IPS DF 19.7 (cell line): Measurements from ENCODE around the gene EAF2.
"Not testable (repeated sequence)": the region's sequence is repeated elsewhere in the genome, so short reads cannot be mapped to it uniquely, and the experiment has no call there.

ENCODE experiments used
- DNase-seq: peaks from one replicate; pipeline ENCODE4 v3.0.0-alpha.2; 2013; ENCODE audit warnings: low read depth, low spot score

The EAF2 gene

GRCh38 chr3:121834671-121835464 is at the start of gene EAF2, which contains the start of gene IQCB1:
EAF2 (plus strand) TSS chr3:121835209; CDS start chr3:121835286, 77 bp downstream.
IQCB1 (minus strand) TSS chr3:121835060; CDS start chr3:121828960, 6,100 bp downstream.
- DNase-seq, result peak; percentile 76

DNA sequence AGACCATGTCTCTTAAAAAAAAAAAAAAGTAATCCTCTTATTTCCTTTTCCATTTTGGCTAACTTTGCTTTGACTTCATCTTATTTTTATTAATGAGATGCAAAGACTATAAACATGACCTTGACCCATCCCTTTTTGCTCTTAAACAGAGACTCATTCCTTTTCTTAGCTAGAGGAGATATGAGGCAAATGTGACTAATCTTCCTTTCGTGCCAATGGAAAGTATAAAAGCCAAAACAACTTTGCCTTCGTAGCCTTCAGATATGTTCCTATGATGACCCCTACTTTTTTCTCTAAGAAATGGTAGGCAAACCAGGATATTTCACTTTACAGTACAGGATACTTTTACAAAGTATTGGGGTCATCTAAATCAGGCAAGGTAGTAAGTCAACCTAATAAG is 48.5 kb upstream of the EAF2 start:
- no peak for DNase-seq

GRCh38 chr3:121793078-121793477 is 41.9 kb upstream of the EAF2 start:
- no peak for DNase-seq

- no peak for DNase-seq
Measured at GRCh38 chr3:121794264-121794983, 40.6 kb upstream of the EAF2 start.

- DNase-seq, result no peak
Measured at GRCh38 chr3:121796970-121797369, 38.0 kb upstream of the EAF2 start.

DNA sequence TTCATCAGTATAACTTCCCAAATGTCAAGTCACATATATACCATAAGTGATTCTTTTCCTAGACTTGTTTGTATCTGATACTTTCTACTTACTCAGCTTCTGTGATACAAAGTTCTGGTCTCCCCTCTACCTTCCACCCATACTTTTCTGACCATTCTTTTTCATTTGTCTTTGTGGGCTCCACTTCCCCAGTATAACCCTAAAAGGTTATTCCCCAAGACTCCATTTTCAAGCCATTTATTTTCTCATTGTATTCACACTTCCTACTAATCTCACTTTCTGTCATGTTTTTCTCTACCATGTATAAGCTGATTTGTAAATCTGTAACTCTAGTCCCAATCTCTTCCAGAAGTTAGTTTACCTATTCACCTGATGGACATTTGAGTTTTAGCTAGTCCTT is 34.1 kb upstream of the EAF2 start:
- no peak for DNase-seq

DNA sequence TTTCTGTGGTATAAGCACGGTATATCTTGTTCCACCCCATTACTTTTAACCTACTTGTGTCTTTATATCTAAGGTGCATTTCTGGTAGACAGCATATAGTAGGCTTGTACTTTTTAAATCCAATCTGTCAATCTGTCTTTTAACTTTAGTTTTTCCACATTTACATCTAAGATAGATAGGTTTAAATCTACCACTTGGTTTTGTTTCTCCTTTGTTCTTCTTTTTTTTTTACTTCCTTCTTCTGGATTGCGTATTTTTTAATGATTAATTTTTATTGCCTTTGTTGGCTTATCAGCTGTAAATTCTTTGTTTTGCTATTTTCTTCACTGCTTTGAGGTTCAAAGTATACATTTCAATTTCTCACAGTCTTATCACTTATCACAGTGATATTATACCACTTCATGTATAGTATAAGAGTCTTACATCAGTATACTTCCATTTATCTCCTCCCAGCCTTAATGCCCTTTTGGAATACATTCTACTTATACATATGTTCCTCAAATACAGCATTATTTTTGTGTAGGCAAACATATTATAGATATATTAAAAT is 31.2 kb upstream of the EAF2 start:
- no peak for DNase-seq

GRCh38 chr3:121809249-121809648 is 25.8 kb upstream of the EAF2 start:
- no peak for DNase-seq

GRCh38 chr3:121817753-121818152 is 17.3 kb upstream of the EAF2 start:
- no peak for DNase-seq

- DNase-seq, result no peak
Measured at GRCh38 chr3:121818578-121818977, 16.4 kb upstream of the EAF2 start.

GRCh38 chr3:121819236-121819635 is 15.8 kb upstream of the EAF2 start:
- DNase-seq, result no peak

DNA sequence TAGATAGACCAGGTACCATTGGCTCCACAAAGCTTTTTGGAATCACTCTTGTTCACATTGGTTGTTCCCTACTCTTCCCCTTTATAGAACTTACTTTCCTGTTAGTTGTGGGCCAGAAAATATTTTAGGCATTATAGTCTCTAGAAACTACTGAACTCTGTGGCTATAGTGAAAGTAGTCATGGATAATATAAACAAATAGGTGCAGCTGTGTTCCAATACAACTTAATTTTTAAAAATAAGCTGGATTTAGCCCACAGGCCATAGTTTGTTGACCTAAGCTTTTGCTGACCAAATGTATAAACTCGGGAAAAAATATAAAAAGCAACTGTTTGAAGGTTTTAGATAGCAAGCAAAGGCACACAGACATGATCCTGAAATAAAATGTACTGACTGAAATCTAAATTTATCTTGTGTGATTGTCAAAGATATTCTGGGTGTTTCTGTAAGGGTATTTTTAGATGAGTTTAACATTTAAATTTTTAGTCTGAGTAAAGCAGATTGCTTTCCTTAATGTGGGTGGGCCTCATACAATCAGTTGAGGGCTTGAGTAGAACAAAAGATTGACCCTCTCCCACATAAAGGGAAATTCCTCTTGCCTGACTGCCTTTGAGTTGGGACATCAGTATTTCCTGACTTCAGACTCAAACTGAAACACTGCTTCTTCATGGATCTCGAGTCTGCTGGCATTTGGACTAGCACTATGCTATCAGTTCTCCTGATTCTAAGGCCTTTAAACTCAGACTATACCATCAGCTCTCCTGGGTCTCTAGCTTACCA is 13.4 kb upstream of the EAF2 start:
- DNase-seq, result no peak

DNA sequence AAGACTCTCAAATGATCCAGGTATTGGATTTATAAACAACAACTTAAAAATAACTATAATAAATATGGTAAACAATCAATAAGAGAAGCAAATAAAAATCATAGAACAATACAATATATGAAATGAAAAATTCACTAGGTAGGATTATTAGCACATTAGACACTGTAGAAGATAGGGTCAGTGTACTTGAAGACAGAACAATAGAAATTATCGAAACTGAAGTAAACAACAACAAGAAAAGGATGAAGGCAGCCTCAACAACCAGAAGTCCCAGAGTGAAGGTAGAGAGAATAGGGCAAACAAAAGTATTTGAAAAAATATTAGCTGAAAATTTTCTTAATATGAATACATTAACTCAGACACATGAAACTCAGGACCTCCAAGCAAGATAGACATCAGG is 12.0 kb upstream of the EAF2 start:
- DNase-seq, result no peak

DNA sequence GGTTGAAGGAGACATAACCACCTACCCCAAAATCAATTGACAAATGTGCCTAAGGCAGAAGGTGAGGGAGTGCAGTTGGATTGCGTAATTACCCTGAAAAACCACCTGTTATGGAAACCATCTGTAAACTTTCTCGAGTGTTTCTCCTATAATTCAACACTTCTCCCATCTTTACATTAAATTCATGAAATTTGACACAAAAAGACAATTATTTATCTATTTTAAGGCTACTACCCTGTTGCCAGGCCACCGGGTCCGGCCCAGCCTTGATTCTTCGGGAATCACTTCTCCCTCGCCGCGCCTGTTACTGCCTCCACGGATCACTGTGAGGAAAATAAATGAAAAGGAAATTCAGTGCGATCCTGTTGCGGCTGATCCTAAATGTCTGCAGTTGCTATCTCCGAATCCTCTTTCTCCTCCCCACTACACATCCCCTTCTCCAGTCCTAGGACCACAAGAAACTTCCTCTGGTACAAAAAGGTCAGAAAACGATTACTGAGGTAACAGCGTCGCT is 795 bp upstream of the EAF2 start:
- no peak for DNase-seq

DNA sequence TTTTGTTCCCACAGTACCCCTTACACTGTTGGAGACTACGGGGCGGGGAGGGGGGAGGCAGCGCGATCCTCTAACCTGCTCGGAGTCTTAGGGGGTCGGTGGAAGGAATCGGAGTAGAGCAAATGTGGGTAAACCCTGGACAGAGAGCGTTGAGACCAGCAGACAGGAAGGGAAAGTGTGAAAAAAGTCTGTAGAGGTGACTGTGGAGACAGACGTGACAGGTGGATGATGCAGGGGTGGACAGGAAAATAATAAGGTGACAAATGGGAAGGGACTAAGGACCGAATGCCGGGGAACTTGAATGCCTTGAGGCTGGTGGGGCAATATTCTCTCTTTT is 424 bp downstream of the EAF2 start:
- DNase-seq, result no peak

GRCh38 chr3:121836064-121836463 is 1.1 kb downstream of the EAF2 start:
- no peak for DNase-seq

- no peak for DNase-seq
Measured at GRCh38 chr3:121836481-121836880, 1.5 kb downstream of the EAF2 start.

- no peak for DNase-seq
Measured at GRCh38 chr3:121839962-121840361, 5.0 kb downstream of the EAF2 start.

GRCh38 chr3:121844892-121845291 is 9.9 kb downstream of the EAF2 start:
- no peak for DNase-seq

- no peak for DNase-seq
Measured at GRCh38 chr3:121852256-121852655, 17.2 kb downstream of the EAF2 start.

GRCh38 chr3:121855555-121855954 is 20.5 kb downstream of the EAF2 start:
- DNase-seq, result no peak

DNA sequence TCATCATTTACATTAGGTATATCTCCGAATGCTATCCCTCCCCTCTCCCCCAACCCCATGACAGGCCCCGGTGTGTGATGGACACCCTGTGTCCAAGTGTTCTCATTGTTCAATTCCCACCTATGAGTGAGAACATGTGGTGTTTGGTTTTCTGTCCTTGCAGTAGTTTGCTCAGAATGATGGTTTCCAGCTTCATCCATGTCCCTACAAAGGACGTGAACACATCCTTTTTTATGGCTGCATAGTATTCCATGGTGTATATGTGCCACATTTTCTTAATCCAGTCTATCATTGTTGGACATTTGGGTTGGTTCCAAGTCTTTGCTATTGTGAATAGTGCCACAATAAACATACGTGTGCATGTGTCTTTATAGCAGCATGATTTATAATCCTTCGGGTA is 22.8 kb downstream of the EAF2 start:
- DNase-seq, result not testable (repeated sequence)
